HG02759 (cell line): ENCODE results near the gene SLC24A3.
"Not testable (repeated sequence)": the region's sequence is repeated elsewhere in the genome, so short reads cannot be mapped to it uniquely, and the experiment has no call there.

Experiments
- ATAC-seq: cut with Tn5 transposase; IDR thresholded peaks from one replicate; pipeline ENCODE4 v1.9.1; 2021; ENCODE audit warnings: mild to moderate bottlenecking, moderate library complexity; ENCODE audit not compliant: unreplicated experiment

The SLC24A3 gene

DNA sequence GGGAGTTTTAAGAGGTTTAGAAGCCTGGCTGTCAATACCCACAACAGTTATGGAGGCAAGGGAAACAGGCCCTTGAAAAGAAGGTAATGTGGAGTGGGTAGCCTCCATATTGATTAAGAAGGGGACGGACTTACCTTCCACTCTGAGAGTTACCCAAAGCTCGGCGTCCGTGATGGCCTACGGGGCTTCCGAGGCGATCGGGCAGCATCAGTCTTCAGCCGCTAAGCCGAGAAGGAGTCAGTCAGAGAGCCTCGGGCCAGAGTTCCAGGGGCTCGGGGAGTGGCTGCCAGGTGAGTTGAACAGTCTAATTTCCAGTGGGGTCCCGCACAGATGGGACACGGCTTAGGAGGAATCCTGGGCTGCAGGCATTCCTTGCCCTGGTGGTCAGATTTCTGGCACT lies 541.8 kb downstream of the SLC24A3 start:
- not testable (repeated sequence) for ATAC-seq

DNA sequence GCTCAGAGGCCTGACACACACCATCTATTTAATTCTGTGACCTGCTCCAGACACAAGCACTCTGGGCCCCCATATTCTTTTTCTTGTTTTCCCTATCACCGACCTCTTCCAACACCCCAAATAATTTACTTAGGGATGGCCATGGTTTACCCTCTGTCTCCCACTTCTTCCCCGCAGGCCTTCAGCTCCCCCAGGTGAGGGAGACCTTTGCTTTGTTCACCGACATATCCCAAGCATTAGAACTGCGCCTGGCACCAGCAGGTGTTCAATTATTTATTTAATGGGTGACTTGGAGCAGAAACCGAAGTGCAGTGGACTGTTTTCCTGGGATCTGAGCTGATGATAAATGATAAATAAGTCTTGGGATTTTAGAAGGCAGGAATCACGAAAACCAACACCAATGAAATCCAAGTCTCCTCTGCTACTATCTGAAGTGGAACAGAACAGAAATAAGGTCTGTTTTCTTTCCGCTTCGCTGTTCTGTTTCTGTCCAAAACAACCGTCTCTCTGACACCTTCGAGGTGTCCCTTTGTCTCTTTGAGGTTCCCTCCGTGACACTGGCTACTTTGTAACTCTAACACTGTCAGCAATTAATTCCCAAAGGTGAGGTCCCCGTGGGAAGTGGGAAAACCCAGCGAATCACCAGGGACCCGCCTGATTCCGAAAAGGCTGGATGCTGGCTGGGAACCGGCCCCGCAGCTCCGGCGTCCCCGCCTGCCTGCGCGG lies 544.5 kb downstream of the SLC24A3 start:
- no peak for ATAC-seq

DNA sequence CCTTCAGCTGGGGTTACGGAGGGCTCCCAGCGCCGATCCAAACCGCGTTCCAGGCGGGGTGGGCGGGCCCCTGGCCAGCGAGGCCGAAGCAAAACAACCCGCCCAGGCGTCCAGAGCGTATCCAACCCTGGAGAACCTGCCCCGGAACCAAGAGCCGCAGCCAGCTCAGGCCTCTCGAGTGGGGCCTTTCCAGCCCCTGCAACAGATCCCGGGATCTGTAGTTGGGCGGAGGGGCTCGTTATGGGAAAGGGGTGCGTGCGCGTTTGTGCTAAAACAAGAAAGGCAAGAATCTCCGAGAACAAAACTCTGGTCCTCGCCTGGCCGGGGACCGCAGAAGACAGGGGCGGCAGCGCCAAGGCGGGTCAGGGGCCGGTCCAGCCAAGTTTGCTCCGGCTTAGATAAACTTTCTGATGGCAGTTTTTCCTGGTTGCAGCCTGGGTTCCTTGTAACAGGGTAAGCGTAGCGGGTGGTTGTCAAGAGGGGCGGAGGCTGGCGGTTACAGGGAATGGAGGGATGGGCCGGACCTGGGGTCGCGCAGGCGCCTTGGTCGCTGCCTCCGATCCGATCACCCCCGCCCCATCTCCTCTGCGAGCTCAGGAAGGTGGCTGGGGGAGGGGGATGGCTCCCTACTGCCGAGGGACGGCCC lies 545.2 kb downstream of the SLC24A3 start:
- ATAC-seq, result no peak

DNA sequence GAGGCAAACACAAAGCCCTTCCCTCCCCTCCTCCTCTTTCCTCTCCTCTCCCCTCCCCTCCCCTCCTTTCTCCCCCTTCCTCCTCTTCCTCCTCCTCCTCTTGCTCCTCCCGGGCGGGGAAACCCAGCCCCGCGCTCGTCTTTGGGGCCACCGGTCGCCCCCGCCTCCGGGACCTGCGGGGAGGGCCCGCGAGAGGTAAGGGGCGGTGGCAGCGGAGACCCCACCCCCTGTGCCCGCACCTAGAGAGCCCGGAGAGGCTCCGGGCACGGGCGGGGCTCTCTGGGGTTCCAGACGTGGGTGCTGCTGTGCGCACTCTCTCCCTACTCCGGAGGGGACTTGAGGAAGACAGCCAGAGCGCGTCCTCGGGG lies 545.7 kb downstream of the SLC24A3 start, which contains the start of gene RIN2:
TSS of gene RIN2 (plus strand) at position 126 of the 368 bp plus-strand sequence. CDS start 131,344 bp downstream, outside the sequence.
- ATAC-seq, result no peak

DNA sequence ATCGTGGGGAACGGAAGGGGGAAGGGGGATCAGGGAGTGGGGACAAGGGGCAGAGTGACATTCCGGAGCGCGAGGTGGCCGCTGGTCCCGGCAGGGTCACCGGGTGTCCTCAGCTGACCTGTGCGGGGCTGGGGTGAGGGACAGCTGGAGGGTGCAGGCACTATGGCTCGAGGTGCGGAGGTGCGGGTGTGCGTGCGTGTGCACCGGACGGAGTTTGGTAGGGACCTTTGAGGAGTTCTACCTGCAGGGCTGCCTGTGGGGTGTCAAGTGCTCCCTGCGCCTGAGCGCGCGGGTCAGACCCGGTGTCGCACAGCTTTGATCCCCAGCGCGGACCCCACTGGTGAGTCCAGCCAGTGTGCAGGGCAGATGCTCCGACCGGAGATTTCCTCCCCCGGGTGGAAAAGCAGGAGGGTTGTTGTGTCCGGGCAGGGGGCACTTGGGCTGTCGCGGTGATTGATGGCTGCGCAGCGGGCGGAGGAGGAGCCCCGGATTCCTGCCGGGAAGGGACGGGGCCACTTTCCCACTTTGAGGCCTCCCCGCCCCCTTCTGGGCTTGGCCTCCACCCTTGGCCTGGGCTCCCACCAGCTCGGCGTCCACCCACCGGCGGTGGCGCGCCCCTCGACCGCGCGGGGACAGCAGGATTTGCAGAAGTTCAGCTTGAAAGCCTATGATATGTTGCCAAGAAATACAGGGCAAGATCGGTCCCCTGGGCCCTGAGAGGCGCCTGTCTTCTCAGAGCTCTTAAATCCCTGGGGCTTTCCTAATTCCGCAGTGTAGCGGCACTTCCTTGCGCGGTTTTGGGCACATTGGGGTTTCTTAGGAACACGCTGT lies 546.3 kb downstream of the SLC24A3 start:
- ATAC-seq, result no peak

DNA sequence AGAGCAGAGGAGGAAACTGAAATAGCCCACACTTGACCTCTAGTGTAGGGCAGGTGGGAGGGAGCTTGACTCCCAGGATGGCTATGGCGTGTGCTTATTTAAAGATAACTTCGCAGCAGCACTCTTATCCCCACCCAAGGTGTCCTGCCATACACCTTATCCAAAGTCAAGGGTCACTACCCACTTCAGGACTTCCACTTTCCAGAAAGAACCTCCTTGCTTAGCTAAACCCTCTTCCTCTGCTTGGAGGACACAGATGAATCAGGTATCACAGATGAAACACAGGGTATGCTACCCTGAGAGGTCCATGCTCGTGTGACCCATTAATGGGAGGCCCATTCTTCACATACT lies 547.9 kb downstream of the SLC24A3 start:
- no peak for ATAC-seq

DNA sequence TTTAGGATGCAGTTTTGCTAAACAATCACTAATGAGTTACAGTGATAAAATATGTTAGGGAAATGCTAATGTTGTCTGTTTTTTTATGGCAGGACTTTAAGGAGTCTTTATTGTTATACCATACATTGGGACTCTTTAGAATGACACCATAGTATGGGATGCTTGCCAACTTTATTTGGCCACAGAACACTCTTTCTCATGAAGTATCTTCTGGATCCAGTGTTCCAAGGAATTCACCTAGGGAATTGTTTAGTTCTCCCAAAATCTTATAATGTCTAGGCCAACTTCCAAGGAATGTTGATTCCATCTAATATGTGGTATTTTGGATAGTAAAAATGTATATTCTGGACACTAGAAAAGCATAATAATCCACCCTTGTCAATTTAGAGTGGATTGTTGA lies 548.9 kb downstream of the SLC24A3 start:
- ATAC-seq, result no peak

DNA sequence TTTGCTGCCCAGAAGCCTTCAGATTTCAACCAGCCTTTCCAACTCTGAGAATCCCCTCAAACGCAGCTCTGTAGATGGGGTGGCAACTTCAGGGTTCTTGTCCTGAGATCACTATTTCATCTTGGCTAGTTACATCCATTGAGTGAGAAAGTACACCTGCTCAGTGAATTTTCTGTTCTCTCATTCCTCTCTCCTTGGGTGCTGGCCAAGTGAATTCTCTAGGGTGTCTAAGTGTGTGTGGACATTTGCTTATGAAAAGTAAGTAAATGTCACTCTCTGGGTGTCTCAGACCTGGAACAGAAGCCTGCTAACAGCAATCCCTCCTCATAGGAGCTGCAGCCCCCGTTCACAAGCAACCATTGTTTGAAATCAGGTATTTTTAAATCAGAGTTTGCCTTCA lies 549.4 kb downstream of the SLC24A3 start:
- no peak for ATAC-seq

DNA sequence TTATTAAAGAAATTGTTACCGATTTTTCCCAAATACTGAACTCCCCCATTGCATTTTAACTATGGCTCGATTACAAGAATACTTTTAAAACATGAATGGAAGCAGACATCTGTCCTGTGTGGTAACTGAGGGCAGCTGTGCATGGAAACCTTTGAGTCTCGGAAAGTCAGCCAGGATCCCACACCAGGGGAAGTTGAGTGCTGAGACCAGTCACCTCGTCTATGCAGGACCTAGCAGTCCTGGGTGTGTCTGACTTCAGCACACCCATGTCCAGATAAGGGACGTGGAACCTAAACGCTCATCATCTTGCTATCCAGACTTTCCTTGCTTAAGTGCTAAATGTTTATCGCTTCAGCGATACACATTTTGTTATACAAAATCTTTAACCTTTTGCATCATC lies 551.8 kb downstream of the SLC24A3 start:
- no peak for ATAC-seq

DNA sequence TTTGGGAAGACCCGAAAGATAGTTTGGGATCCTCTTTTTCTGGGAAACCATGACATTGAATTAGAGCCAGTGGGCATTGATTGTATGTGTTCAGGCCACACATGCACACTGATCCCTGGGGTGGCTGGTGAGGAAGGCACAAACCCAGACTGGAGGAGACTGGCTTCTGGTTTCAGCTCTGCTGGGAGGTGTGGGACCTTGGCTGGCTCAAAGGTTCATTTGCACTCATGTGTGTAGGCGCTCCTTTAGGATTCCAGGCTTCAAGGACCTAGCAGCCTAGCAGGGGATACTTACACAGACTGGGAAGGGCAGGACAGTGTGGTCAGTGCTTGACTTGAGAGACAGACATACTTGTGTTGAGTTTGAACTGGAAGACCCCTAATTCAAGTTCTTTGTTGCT lies 552.8 kb downstream of the SLC24A3 start:
- no peak for ATAC-seq

DNA sequence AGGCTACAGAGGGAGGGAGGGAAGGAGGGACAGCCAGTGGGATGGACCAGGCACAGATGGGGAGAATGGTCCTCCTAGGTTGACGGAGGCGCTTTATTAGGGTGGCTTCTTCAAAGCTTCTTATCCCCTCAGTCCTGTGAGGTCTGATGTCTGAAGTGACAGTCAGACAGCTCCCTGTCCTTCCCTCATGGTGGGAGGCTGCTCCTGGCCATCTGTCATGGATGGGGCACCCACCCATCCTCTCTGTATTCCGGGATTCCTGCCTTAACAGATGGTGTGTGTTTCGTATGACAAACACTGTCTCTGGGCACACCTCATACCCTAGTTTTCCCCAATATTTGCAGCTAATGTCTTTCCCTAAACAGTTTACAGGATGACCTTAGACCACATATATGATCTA lies 553.5 kb downstream of the SLC24A3 start:
- no peak for ATAC-seq

DNA sequence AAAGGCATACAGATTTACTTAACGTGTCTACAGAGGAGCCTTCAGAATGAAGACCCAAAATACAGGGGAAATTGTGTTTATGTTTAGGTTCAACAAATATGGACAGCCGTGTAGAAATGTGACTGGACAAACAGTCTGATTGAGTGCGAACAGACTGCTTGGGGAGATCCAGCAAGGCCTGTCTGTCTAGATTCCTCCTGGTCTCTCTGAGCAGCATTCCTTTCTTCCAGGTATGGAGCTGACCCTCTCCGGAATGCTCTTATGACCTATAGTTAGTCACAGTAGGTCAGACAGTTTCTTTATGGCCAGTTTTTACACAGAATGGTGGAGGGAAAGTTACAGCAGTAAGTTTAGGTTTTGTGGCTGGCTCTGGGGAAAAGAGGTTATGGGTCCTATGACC lies 554.6 kb downstream of the SLC24A3 start:
- no peak for ATAC-seq

DNA sequence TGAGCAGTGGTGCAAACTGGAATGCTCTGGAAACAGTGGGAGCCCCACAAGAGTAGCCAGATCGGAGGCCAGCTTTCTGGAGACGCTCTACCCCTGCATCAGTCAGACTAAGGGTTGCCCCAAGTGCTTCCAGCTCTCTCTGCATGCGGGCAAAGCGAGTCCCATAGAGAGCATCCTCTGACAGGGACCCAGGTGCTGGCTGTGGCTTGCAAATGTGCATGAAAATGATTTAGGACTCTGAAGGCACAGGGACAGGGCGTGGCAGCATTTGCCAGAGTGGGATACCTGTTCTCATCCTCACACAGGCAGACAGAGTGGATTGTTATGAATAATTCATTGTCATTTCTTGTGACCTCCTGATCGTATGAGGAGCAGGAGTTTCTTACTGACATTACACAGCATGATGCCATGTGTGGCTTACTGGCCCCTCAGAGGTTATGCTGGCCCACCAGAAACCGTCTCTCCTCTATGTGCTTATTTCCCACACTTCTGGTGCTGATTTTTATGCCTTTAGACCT lies 555.9 kb downstream of the SLC24A3 start:
- no peak for ATAC-seq

DNA sequence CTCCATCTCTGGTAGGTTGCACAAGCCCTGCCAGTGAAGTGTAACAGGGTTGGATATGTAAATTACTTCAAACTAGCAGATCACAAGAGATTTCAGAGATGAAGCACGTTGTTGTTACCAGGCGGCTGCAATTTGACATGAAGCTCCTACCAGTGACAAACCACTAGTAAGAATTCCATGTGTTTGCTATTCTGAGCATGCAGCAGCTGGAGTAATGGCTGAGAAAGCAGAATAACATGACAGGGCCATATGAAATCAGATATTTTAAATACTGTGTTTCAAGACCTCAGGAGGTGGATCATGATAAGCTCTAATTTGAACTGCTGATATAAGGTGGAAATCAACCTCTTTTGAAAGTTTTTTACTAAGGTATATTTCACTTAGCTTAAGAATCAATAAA lies 557.1 kb downstream of the SLC24A3 start:
- ATAC-seq, result no peak

DNA sequence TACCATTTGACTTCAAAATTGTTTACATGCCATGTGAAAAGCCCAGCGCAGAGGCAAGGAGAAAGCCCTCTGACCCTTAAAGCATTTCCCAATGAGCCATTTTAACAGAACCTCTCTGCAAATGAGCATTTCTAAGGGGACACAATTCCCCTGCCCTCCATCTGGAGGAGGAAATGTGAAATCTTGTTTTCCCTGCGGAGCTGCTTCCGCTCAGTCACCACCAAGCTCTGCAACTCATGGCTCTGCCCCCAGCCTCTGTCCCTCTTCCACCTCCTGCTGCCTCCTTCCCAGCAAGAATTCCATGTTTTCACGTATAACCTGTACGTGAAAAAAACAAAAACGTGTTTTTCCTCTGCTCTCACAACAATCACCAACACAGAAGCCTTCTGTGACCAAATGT lies 557.9 kb downstream of the SLC24A3 start:
- no peak for ATAC-seq

DNA sequence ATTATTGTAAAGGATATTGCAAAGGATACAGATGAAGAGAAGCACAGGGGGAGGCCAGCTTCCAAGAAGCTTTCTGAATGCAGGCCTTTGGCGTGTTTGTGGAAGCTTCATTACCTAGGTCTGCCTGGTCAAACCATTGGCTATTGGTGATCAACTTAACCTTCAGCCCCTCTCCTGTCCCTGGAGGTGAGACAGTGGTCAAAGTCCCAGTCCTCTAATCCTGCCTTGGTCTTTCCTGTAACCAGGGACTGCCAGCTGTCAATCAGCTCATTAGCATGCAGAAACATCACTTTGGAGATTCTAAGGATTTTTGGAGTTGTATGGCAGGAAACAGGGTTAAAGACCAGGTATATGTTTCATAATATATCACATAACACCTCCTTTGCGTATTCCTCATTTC lies 558.6 kb downstream of the SLC24A3 start:
- ATAC-seq, result no peak
